IMR-90 (cell line): ENCODE results near the gene MAT2A. TPM values are rescaled to one million over a fixed set of nuclear protein-coding genes. Genes with fewer than 3 reads are reported as not detected.
A peak's percentile ranks its signal among the peaks of the same experiment; 100 is the strongest.

Experiments used
- ATAC-seq: fragments of 200-7000 bp; cut with Tn5 transposase; 2 replicates; pipeline ENCODE4 v1.9.1; 2020; ENCODE audit warnings: low read depth, mild to moderate bottlenecking, moderate library complexity
- BruUV-seq: library from RNA; stranded (reverse); fragments of 400-500 nt; replicated peaks from 2 replicates; lab custom pipeline; 2021; lab: Mats Ljungman, UMichigan
- CTCF ChIA-PET: fragments of 300-600 bp; formaldehyde crosslinking; extraction: SDS; loops from one replicate; lab custom pipeline; 2021; ENCODE audit warnings: antibody characterized with exemption; lab: Yijun Ruan, JAX
- POLR2A ChIA-PET: fragments of 300-600 bp; sonication (Branson Sonifier 250); formaldehyde crosslinking; loops from one replicate; lab custom pipeline; 2022; ENCODE audit warnings: antibody characterized with exemption; ENCODE audit not compliant: unreplicated experiment; lab: Charles Lee
- DNase-seq: peaks from one replicate; pipeline ENCODE4 v3.0.0; 2013
- H2AFZ ChIP-seq: replicated peaks from 2 replicates; pipeline ENCODE3; 2013; ENCODE audit warnings: low read length, mild to moderate bottlenecking; ENCODE audit not compliant: poor library complexity
- H2AK5ac ChIP-seq: 2 replicates; pipeline ENCODE4 v1.6.1; 2013; ENCODE audit warnings: low read depth, low read length, inconsistent platforms
- H2AK9ac ChIP-seq: replicated peaks from 2 replicates; pipeline ENCODE3; 2013; ENCODE audit warnings: mild to moderate bottlenecking, low read depth, low read length, moderate library complexity; ENCODE audit not compliant: poor library complexity
- H2BK120ac ChIP-seq: 2 replicates; pipeline ENCODE4 v1.6.1; 2013; ENCODE audit warnings: low read depth, low read length, inconsistent platforms
- H2BK15ac ChIP-seq: 3 replicates; pipeline ENCODE4 v1.6.1; 2013; ENCODE audit warnings: low read depth, low read length, inconsistent platforms
- H2BK20ac ChIP-seq: 2 replicates; pipeline ENCODE4 v1.6.1; 2013; ENCODE audit warnings: low read depth, mild to moderate bottlenecking, inconsistent platforms, low read length, moderate library complexity
- H2BK5ac ChIP-seq: 2 replicates; pipeline ENCODE4 v1.6.1; 2013; ENCODE audit warnings: mild to moderate bottlenecking, low read depth, low read length, inconsistent platforms; ENCODE audit not compliant: poor library complexity, severe bottlenecking
- H3K14ac ChIP-seq: replicated peaks from 2 replicates; pipeline ENCODE4 v1.6.1; 2013; ENCODE audit warnings: low read depth, low read length, inconsistent platforms
- H3K18ac ChIP-seq: 2 replicates; pipeline ENCODE4 v1.6.1; 2013; ENCODE audit warnings: low read depth, low read length, control low read depth
- H3K23ac ChIP-seq: 2 replicates; pipeline ENCODE4 v1.6.1; 2013; ENCODE audit warnings: low read depth, low read length, inconsistent platforms
- H3K27ac ChIP-seq: 2 replicates; pipeline ENCODE4 v1.5.1; 2013; ENCODE audit warnings: mild to moderate bottlenecking, control low read depth, low read length; ENCODE audit not compliant: insufficient read depth
- H3K27me3 ChIP-seq: 2 replicates; pipeline ENCODE4 v1.6.1; 2013; ENCODE audit warnings: low read length; ENCODE audit not compliant: control insufficient read depth, insufficient read depth
- H3K36me3 ChIP-seq: 2 replicates; pipeline ENCODE4 v1.6.1; 2013; ENCODE audit warnings: low read length, mixed read lengths; ENCODE audit not compliant: control insufficient read depth, insufficient read depth
- H3K4ac ChIP-seq: 2 replicates; pipeline ENCODE4 v1.6.1; 2013; ENCODE audit warnings: low read depth, low read length, inconsistent platforms
- H3K4me1 ChIP-seq: 2 replicates; pipeline ENCODE4 v1.6.1; 2013; ENCODE audit warnings: low read length, mixed read lengths; ENCODE audit not compliant: control insufficient read depth, insufficient read depth
- H3K4me2 ChIP-seq: 2 replicates; pipeline ENCODE4 v1.6.1; 2013; ENCODE audit warnings: low read depth, mild to moderate bottlenecking, control low read depth, low read length, moderate library complexity
- H3K4me3 ChIP-seq: 2 replicates; pipeline ENCODE4 v1.5.1; 2013; ENCODE audit warnings: low read depth, mild to moderate bottlenecking, control low read depth, low read length, moderate library complexity; ENCODE audit not compliant: insufficient read depth
- H3K56ac ChIP-seq: 2 replicates; pipeline ENCODE4 v1.6.1; 2013; ENCODE audit warnings: low read length, inconsistent platforms; ENCODE audit not compliant: insufficient read depth; ENCODE audit errors: extremely low read depth
- H3K79me1 ChIP-seq, 2 experiments: 2 replicates each; pipeline ENCODE4 v1.6.1; 2013; ENCODE audit warnings: low read length in 2 of 2, inconsistent platforms in 1 of 2, low read depth in 1 of 2
- H3K9ac ChIP-seq: 2 replicates; pipeline ENCODE4 v1.6.1; 2013; ENCODE audit warnings: low read depth, low read length, control low read depth
- H3K9me1 ChIP-seq: 2 replicates; pipeline ENCODE4 v1.6.1; 2013; ENCODE audit warnings: low read length, inconsistent platforms; ENCODE audit not compliant: insufficient read depth
- H3K9me3 ChIP-seq: 2 replicates; pipeline ENCODE4 v1.6.1; 2013; ENCODE audit warnings: low read length; ENCODE audit not compliant: control insufficient read depth, insufficient read depth
- H4K20me1 ChIP-seq: 2 replicates; pipeline ENCODE4 v1.6.1; 2013; ENCODE audit warnings: low read length, inconsistent platforms; ENCODE audit not compliant: insufficient read depth
- H4K5ac ChIP-seq: 2 replicates; pipeline ENCODE4 v1.6.1; 2013; ENCODE audit warnings: mild to moderate bottlenecking, low read depth, low read length, control low read depth
- H4K8ac ChIP-seq, 2 experiments: 2 replicates each; pipeline ENCODE4 v1.6.1; 2013; ENCODE audit warnings: low read depth in 2 of 2, low read length in 2 of 2, control low read depth in 1 of 2, inconsistent platforms in 1 of 2
- H4K91ac ChIP-seq: 2 replicates; pipeline ENCODE4 v1.6.1; 2013; ENCODE audit warnings: low read depth, low read length, inconsistent platforms; ENCODE audit not compliant: insufficient read depth
- BHLHE40 ChIP-seq: fragments of 150-350 bp; IDR thresholded peaks from 2 replicates; pipeline ENCODE4 v1.6.1; 2016; ENCODE audit warnings: mild to moderate bottlenecking, low read depth, low read length
- CEBPB ChIP-seq: IDR thresholded peaks from 2 replicates; pipeline ENCODE4 v1.6.1; 2012; ENCODE audit warnings: low read depth, low read length, improper control_type of control experiment
- CHD1 ChIP-seq: IDR thresholded peaks from 2 replicates; pipeline ENCODE4 v1.6.1; 2012; ENCODE audit warnings: low read depth, low read length, improper control_type of control experiment
- FOS ChIP-seq: fragments of 150-350 bp; IDR thresholded peaks from 2 replicates; pipeline ENCODE4 v1.6.1; 2016; ENCODE audit warnings: low read depth, low read length
- MAFK ChIP-seq: IDR thresholded peaks from 2 replicates; pipeline ENCODE4 v1.6.1; 2012; ENCODE audit warnings: low read depth, low read length, improper control_type of control experiment
- MAZ ChIP-seq: IDR thresholded peaks from 2 replicates; pipeline ENCODE4 v1.6.1; 2012; ENCODE audit warnings: low read depth, mild to moderate bottlenecking, low read length, improper control_type of control experiment, moderate library complexity, borderline replicate concordance
- MXI1 ChIP-seq: IDR thresholded peaks from 2 replicates; pipeline ENCODE4 v1.6.1; 2012; ENCODE audit warnings: low read depth, mild to moderate bottlenecking, low read length, moderate library complexity, borderline replicate concordance
- NFE2L2 ChIP-seq: fragments of 150-350 bp; IDR thresholded peaks from 2 replicates; pipeline ENCODE4 v1.6.1; 2016; ENCODE audit warnings: low read depth, mild to moderate bottlenecking, low read length
- POLR2A ChIP-seq: IDR thresholded peaks from 2 replicates; pipeline ENCODE4 v1.6.1; 2012; ENCODE audit warnings: mild to moderate bottlenecking, low read depth, low read length
- RAD21 ChIP-seq: IDR thresholded peaks from 2 replicates; pipeline ENCODE4 v1.6.1; 2012; ENCODE audit warnings: low read length, improper control_type of control experiment
- RCOR1 ChIP-seq: IDR thresholded peaks from 2 replicates; pipeline ENCODE4 v1.6.1; 2012; ENCODE audit warnings: mild to moderate bottlenecking, low read length, improper control_type of control experiment; ENCODE audit not compliant: insufficient replicate concordance
- RFX5 ChIP-seq: IDR thresholded peaks from 2 replicates; pipeline ENCODE4 v1.8.0; 2012; ENCODE audit warnings: low read depth, mild to moderate bottlenecking, low read length, moderate library complexity
- SMC3 ChIP-seq: fragments of 150-350 bp; IDR thresholded peaks from 2 replicates; pipeline ENCODE4 v1.6.1; 2016; ENCODE audit warnings: low read depth, mild to moderate bottlenecking, antibody characterized with exemption, low read length, moderate library complexity
- WGBS, 2 experiments: methylation state at CpG; one replicate each; pipeline versions ENCODE4 v1.1.5 to v1.1.7; 2013; ENCODE audit warnings: missing lambda C conversion rate in 2 of 2; ENCODE audit not compliant: insufficient read length in 1 of 2; ENCODE audit errors: extremely low coverage in 2 of 2; 5-methylcytosine and 5-hydroxymethylcytosine counted together
- dilution Hi-C: fragments of 300-500 bp; cut with HindIII; formaldehyde crosslinking; loops from one replicate; pipeline ENCODE4 v1.14.3; 2018; ENCODE audit warnings: low sequenced_read_pairs; ENCODE audit not compliant: unreplicated experiment
- in situ Hi-C: fragments of 300-500 bp; cut with MboI; formaldehyde crosslinking; loops from 3 replicates; pipeline ENCODE4 v1.14.3; 2019; ENCODE audit warnings: low sequenced_read_pairs, inconsistent platforms, mixed read lengths
- intact Hi-C: fragments of 100-400 bp; cut with micrococcal nuclease; formaldehyde crosslinking; loops from 2 replicates; pipeline ENCODE4 v1.10.0; 2022
- polyA plus RNA-seq, 3 experiments: library from polyadenylated mRNA; depleted of rRNA; stranded (reverse); fragments of >200 nt; gene quantifications; 2 replicates each; pipeline ENCODE4 v1.2.3, GENCODE V29; 2012; ENCODE audit warnings: low replicate concordance in 1 of 3
- total RNA-seq: library from RNA; depleted of rRNA; stranded (reverse); fragments of >200 nt; gene quantifications from 2 replicates; pipeline ENCODE4 v1.2.3, GENCODE V29; 2012
- TF ChIP-seq, protein P1 (sequence below): conservative IDR thresholded peaks from 2 replicates; pipeline ENCODE4 v1.5.1; 2012; ENCODE audit warnings: mild to moderate bottlenecking, low read depth, low read length, improper control_type of control experiment
- TF ChIP-seq, protein P2 (sequence below): fragments of 150-350 bp; IDR thresholded peaks from 2 replicates; pipeline ENCODE4 v1.6.1; 2017; ENCODE audit warnings: mild to moderate bottlenecking, antibody characterized with exemption, low read length, low read depth
- TF ChIP-seq, protein P3 (sequence below): fragments of 150-350 bp; IDR thresholded peaks from 2 replicates; pipeline ENCODE4 v1.6.1; 2016; ENCODE audit warnings: low read depth, mild to moderate bottlenecking, low read length, moderate library complexity, borderline replicate concordance

The MAT2A gene
- total and polyA plus RNA-seq, 2 of the 4 experiments (the other 2 are of a cell fraction), result 94.1 to 223 TPM

DNA sequence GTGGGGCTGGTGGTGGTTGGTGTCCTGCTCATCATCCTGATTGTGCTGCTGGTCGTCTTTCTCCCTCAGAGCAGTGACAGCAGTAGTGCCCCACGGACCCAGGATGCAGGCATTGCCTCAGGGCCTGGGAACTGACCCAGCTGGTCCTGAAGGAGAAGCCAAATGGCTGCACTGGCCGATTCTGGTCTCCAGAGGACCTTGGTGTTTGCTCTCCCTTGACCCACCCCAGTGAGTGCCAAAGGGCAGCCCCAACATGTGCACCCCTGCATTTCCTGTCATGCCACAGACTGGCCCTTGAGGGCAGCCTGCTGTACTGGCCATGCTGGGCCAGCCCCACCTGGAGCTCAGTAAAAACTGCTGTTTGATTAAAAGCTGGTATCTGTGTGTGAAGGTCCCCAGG, 54.1 kb downstream of the MAT2A start:
- Histone ChIP-seq H2BK5ac (no peak overlapping the region), H3K56ac (no peak overlapping the region), H3K27ac (no peak overlapping the region), H3K18ac (no peak overlapping the region), H3K14ac (no peak overlapping the region), H3K79me1 (peaks cover 42 to 77% of the 10 kb centered on the region in 2 experiments), H2BK120ac (no peak overlapping the region), H2AK9ac (no peak overlapping the region), H3K4ac (no peak overlapping the region), H3K9me1 (peaks cover 34% of the 10 kb centered on the region), H4K8ac (no peak overlapping the region), H3K23ac (no peak overlapping the region), H4K5ac (no peak overlapping the region), H2BK15ac (no peak overlapping the region), H2BK20ac (no peak overlapping the region), H3K4me3 (no peak overlapping the region), H2AFZ (no peak overlapping the region), H3K9me3 (no peaks in the 10 kb centered on the region), H3K36me3 (peaks cover 13% of the 10 kb centered on the region), H3K4me1 (peaks cover 26% of the 10 kb centered on the region), H3K9ac (no peak overlapping the region), H4K20me1 (peaks cover 23% of the 10 kb centered on the region), H4K91ac (no peak overlapping the region), H3K27me3 (no peaks in the 10 kb centered on the region), H3K4me2 (no peak overlapping the region), H2AK5ac (peak overlapping the region; percentile 43; the same call in 1 of the 2 replicates)
- in situ Hi-C loops, result no loop called here
- intact Hi-C loops, result no loop called here
- no peak for TF ChIP-seq CEBPB
- TF ChIP-seq CHD1, result no peak
- TF ChIP-seq MXI1, result no peak
- no peak for TF ChIP-seq RFX5
- TF ChIP-seq FOS, result no peak
- TF ChIP-seq POLR2A, result no peak
- TF ChIP-seq, protein P1, sequence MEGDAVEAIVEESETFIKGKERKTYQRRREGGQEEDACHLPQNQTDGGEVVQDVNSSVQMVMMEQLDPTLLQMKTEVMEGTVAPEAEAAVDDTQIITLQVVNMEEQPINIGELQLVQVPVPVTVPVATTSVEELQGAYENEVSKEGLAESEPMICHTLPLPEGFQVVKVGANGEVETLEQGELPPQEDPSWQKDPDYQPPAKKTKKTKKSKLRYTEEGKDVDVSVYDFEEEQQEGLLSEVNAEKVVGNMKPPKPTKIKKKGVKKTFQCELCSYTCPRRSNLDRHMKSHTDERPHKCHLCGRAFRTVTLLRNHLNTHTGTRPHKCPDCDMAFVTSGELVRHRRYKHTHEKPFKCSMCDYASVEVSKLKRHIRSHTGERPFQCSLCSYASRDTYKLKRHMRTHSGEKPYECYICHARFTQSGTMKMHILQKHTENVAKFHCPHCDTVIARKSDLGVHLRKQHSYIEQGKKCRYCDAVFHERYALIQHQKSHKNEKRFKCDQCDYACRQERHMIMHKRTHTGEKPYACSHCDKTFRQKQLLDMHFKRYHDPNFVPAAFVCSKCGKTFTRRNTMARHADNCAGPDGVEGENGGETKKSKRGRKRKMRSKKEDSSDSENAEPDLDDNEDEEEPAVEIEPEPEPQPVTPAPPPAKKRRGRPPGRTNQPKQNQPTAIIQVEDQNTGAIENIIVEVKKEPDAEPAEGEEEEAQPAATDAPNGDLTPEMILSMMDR, result no peak
- no peak for TF ChIP-seq NFE2L2
- TF ChIP-seq MAFK, result no peak
- TF ChIP-seq, protein P2, sequence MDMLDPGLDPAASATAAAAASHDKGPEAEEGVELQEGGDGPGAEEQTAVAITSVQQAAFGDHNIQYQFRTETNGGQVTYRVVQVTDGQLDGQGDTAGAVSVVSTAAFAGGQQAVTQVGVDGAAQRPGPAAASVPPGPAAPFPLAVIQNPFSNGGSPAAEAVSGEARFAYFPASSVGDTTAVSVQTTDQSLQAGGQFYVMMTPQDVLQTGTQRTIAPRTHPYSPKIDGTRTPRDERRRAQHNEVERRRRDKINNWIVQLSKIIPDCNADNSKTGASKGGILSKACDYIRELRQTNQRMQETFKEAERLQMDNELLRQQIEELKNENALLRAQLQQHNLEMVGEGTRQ, result no peak
- TF ChIP-seq, protein P3, sequence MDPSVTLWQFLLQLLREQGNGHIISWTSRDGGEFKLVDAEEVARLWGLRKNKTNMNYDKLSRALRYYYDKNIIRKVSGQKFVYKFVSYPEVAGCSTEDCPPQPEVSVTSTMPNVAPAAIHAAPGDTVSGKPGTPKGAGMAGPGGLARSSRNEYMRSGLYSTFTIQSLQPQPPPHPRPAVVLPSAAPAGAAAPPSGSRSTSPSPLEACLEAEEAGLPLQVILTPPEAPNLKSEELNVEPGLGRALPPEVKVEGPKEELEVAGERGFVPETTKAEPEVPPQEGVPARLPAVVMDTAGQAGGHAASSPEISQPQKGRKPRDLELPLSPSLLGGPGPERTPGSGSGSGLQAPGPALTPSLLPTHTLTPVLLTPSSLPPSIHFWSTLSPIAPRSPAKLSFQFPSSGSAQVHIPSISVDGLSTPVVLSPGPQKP, result no peak
- TF ChIP-seq RAD21, result no peak
- TF ChIP-seq RCOR1, result no peak
- no peak for TF ChIP-seq MAZ
- no peak for TF ChIP-seq SMC3
- no peak for TF ChIP-seq BHLHE40
- POLR2A ChIA-PET, result no interaction called here
- BruUV-seq, result no TSS peak
- CTCF ChIA-PET, result no interaction called here
- DNase-seq (no peak), ATAC-seq (no peak)
- dilution Hi-C loops, result no loop called here
- WGBS, 2 experiments, result 62% methylated on average over 3 of the region's 3 CpGs; no CpG with 5 or more reads in 1 of the 2 experiments
